Hepatocyte (in vitro differentiated cells): Measurements from ENCODE around the gene SLPI.

ENCODE experiments used
- CTCF ChIP-seq: fragments of 200-600 bp; sonication (generic); IDR thresholded peaks from 2 replicates; pipeline ENCODE4 v1.5.1; 2016; ENCODE audit warnings: antibody characterized with exemption, mild to moderate bottlenecking; ENCODE audit not compliant: poor library complexity
- EZH2 ChIP-seq: fragments of 200-600 bp; sonication (generic); IDR thresholded peaks from 2 replicates; pipeline ENCODE4 v1.6.1; 2016; ENCODE audit warnings: antibody characterized with exemption, mild to moderate bottlenecking, borderline replicate concordance

GRCh38 chr20:45248609-45249008 lies 5.8 kb downstream of the SLPI start:
- TF ChIP-seq EZH2 (no peak), CTCF (no peak)
